HCT116 (cell line): ENCODE measurements around the gene RIMS1. TPM values are rescaled to one million over a fixed set of nuclear protein-coding genes. Genes with fewer than 3 reads are reported as not detected.

Experiments
- ATAC-seq: fragments of 200-7000 bp; cut with Tn5 transposase; 2 replicates; pipeline ENCODE4 v1.9.1; 2020; ENCODE audit warnings: mild to moderate bottlenecking, moderate library complexity
- BruUV-seq: library from RNA; stranded (reverse); fragments of 400-500 nt; replicated peaks from 2 replicates; lab custom pipeline; 2021; lab: Mats Ljungman, UMichigan
- CTCF ChIA-PET: fragments of 300-600 bp; sonication (Branson Sonifier 250); formaldehyde crosslinking; loops from one replicate; lab custom pipeline; 2021; ENCODE audit warnings: antibody characterized with exemption; lab: Charles Lee
- POLR2A ChIA-PET: fragments of 300-600, 350-600 bp; sonication (Branson Sonifier 250); formaldehyde crosslinking; loops from one replicate; lab custom pipeline; 2021; ENCODE audit warnings: antibody characterized with exemption; lab: Charles Lee
- RAD21 ChIA-PET, 2 experiments: fragments of 300-600 bp; sonication (Branson Sonifier 250); formaldehyde crosslinking; loops; one replicate each; lab custom pipeline; 2023; ENCODE audit warnings: low total read pairs in 2 of 2; ENCODE audit not compliant: uncharacterized antibody in 2 of 2, unreplicated experiment in 2 of 2, low non-redundant PET in 1 of 2; lab: Charles Lee
- DNase-seq: peaks from one replicate; pipeline ENCODE4 v3.0.0-alpha.2; 2010; ENCODE audit warnings: low read depth, low spot score
- H2AFZ ChIP-seq: fragments of 200-600 bp; shearing (Covaris generic), sonication (generic); 2 replicates; pipeline ENCODE4 v1.6.1; 2017; ENCODE audit warnings: low read depth, mixed run types, mixed read lengths, antibody characterized with exemption, low read length; ENCODE audit not compliant: poor library complexity, severe bottlenecking
- H3K27ac ChIP-seq: 2 replicates; pipeline ENCODE4 v1.5.1; 2012; ENCODE audit warnings: low read depth, low read length
- H3K27me3 ChIP-seq: fragments of 200-600 bp; sonication (generic); 2 replicates; pipeline ENCODE4 v1.6.1; 2016; ENCODE audit warnings: mixed run types, low read length, mixed read lengths; ENCODE audit not compliant: insufficient read depth
- H3K36me3 ChIP-seq, 2 experiments: fragments of 200-500 bp in 1 of 2; fragments of 200-600 bp in 1 of 2; sonication (Bioruptor generic) in 1 of 2; sonication (generic) in 1 of 2; 2 replicates each; pipeline versions ENCODE4 v1.5.1 to v1.6.1; 2014 to 2016; ENCODE audit warnings: low read length in 2 of 2, inconsistent platforms in 1 of 2, mixed read lengths in 1 of 2, mixed run types in 1 of 2; ENCODE audit not compliant: insufficient read depth in 2 of 2, control insufficient read depth in 1 of 2
- H3K4me1 ChIP-seq, 2 experiments: fragments of 200-600 bp in 1 of 2; sonication (generic) in 1 of 2; 2 replicates each; pipeline versions ENCODE4 v1.5.1 to v1.6.1; 2012 to 2017; ENCODE audit warnings: low read length in 2 of 2, inconsistent platforms in 1 of 2, mild to moderate bottlenecking in 1 of 2, mixed read lengths in 1 of 2, mixed run types in 1 of 2, moderate library complexity in 1 of 2; ENCODE audit not compliant: insufficient read depth in 2 of 2, control insufficient read depth in 1 of 2
- H3K4me2 ChIP-seq: fragments of 200-600 bp; sonication (generic); 2 replicates; pipeline ENCODE4 v1.6.1; 2017; ENCODE audit warnings: mixed run types, low read length, mixed read lengths
- H3K4me3 ChIP-seq, 2 experiments: fragments of 200-600 bp in 1 of 2; sonication (generic) in 1 of 2; replicated peaks in 1 of 2; 2 replicates each; pipeline ENCODE4 v1.5.1; 2011 to 2016; ENCODE audit warnings: low read length in 2 of 2, control low read depth in 1 of 2, low read depth in 1 of 2, mild to moderate bottlenecking in 1 of 2, mixed read lengths in 1 of 2, mixed run types in 1 of 2
- H3K79me2 ChIP-seq: fragments of 200-600 bp; sonication (generic); 2 replicates; pipeline ENCODE4 v1.6.1; 2017; ENCODE audit warnings: mild to moderate bottlenecking, mixed run types, low read length, moderate library complexity, mixed read lengths; ENCODE audit not compliant: insufficient read depth
- H3K9ac ChIP-seq: fragments of 200-600 bp; sonication (generic); 2 replicates; pipeline ENCODE4 v1.6.1; 2016; ENCODE audit warnings: low read length, mixed read lengths
- H3K9me2 ChIP-seq: fragments of 200-600 bp; sonication (generic), shearing (Covaris generic); 2 replicates; pipeline ENCODE4 v1.6.1; 2017; ENCODE audit warnings: mixed run types, mild to moderate bottlenecking, moderate library complexity; ENCODE audit not compliant: insufficient read depth
- H3K9me3 ChIP-seq, 2 experiments: fragments of 200-500 bp in 1 of 2; fragments of 200-600 bp in 1 of 2; sonication (Bioruptor generic) in 1 of 2; sonication (generic) in 1 of 2; 2 replicates each; pipeline ENCODE4 v1.6.1; 2014 to 2017; ENCODE audit warnings: low read length in 2 of 2, mixed read lengths in 2 of 2, inconsistent platforms in 1 of 2, low read depth in 1 of 2, mild to moderate bottlenecking in 1 of 2, mixed run types in 1 of 2, moderate library complexity in 1 of 2; ENCODE audit not compliant: control insufficient read depth in 1 of 2, insufficient read depth in 1 of 2
- H4K20me1 ChIP-seq: fragments of 200-600 bp; sonication (generic), shearing (Covaris generic); 2 replicates; pipeline ENCODE4 v1.6.1; 2017; ENCODE audit warnings: mixed run types, mild to moderate bottlenecking, moderate library complexity; ENCODE audit not compliant: insufficient read depth
- CBX3 ChIP-seq: IDR thresholded peaks from 2 replicates; pipeline ENCODE4 v1.6.1; 2012; ENCODE audit warnings: low read depth
- CEBPB ChIP-seq: IDR thresholded peaks from 2 replicates; pipeline ENCODE4 v1.6.1; 2012; ENCODE audit warnings: low read depth
- EGR1 ChIP-seq: IDR thresholded peaks from 2 replicates; pipeline ENCODE4 v1.6.1; 2012; ENCODE audit warnings: low read depth
- EZH2 ChIP-seq: fragments of 200-600 bp; sonication (generic); IDR thresholded peaks from 2 replicates; pipeline ENCODE4 v1.6.1; 2017; ENCODE audit warnings: antibody characterized with exemption, mixed run types
- EZH2phosphoT487 ChIP-seq: fragments of 200-600 bp; IDR thresholded peaks from 2 replicates; pipeline ENCODE4 v1.6.1; 2018; ENCODE audit warnings: antibody characterized with exemption, borderline replicate concordance
- FOSL1 ChIP-seq: IDR thresholded peaks from 2 replicates; pipeline ENCODE4 v1.6.1; 2012; ENCODE audit warnings: low read depth
- JUND ChIP-seq: IDR thresholded peaks from 2 replicates; pipeline ENCODE4 v1.6.1; 2012
- POLR2A ChIP-seq: IDR thresholded peaks from 2 replicates; pipeline ENCODE4 v1.7.0; 2011; ENCODE audit warnings: borderline replicate concordance; ENCODE audit not compliant: insufficient read depth, insufficient read length; ENCODE audit errors: extremely low read depth
- POLR2AphosphoS5 ChIP-seq: IDR thresholded peaks from 2 replicates; pipeline ENCODE4 v1.6.1; 2011; ENCODE audit warnings: mild to moderate bottlenecking, low read depth, low read length, moderate library complexity
- RAD21 ChIP-seq: IDR thresholded peaks from 2 replicates; pipeline ENCODE4 v1.6.1; 2012; ENCODE audit warnings: low read depth, mild to moderate bottlenecking
- SIN3A ChIP-seq: IDR thresholded peaks from 2 replicates; pipeline ENCODE4 v1.6.1; 2012; ENCODE audit warnings: low read depth
- SRF ChIP-seq: IDR thresholded peaks from 2 replicates; pipeline ENCODE4 v1.6.1; 2012; ENCODE audit warnings: low read depth
- TCF7L2 ChIP-seq: IDR thresholded peaks from 2 replicates; pipeline ENCODE4 v1.7.0; 2011; ENCODE audit warnings: borderline replicate concordance, inconsistent platforms; ENCODE audit not compliant: insufficient read depth, insufficient read length; ENCODE audit errors: extremely low read depth
- YY1 ChIP-seq: IDR thresholded peaks from 2 replicates; pipeline ENCODE4 v1.6.1; 2011; ENCODE audit warnings: low read length, low read depth, moderate library complexity, mild to moderate bottlenecking; ENCODE audit not compliant: insufficient replicate concordance; ENCODE audit errors: extremely low read depth
- ZFX ChIP-seq: fragments of 450-650 bp; IDR thresholded peaks from 2 replicates; pipeline ENCODE4 v1.6.1; 2017
- ZNF274 ChIP-seq: fragments of 200-500 bp; sonication (Bioruptor generic); IDR thresholded peaks from 2 replicates; pipeline ENCODE4 v1.6.1; 2014; ENCODE audit warnings: mild to moderate bottlenecking, low read depth, low read length, inconsistent platforms
- intact Hi-C: fragments of 100-400 bp; cut with micrococcal nuclease; formaldehyde crosslinking; loops from 2 replicates; pipeline ENCODE4 v1.10.0; 2022
- total RNA-seq: library from RNA; stranded (reverse); gene quantifications from one replicate; pipeline ENCODE4 v1.2.1, GENCODE V29; 2021; ENCODE audit not compliant: unreplicated experiment
- TF ChIP-seq, protein P1 (sequence below), 3 experiments: fragments of 200-600 bp in 1 of 3; sonication (generic) in 1 of 3; IDR thresholded peaks in 2 of 3; conservative IDR thresholded peaks in 1 of 3; 2 replicates each; pipeline ENCODE4 v1.5.1; 2012 to 2017; ENCODE audit warnings: low read depth in 2 of 3, low read length in 2 of 3, antibody characterized with exemption in 1 of 3, borderline replicate concordance in 1 of 3, control low read depth in 1 of 3, mild to moderate bottlenecking in 1 of 3, mixed read lengths in 1 of 3, mixed run types in 1 of 3, moderate library complexity in 1 of 3; ENCODE audit not compliant: insufficient read depth in 1 of 3
- TF ChIP-seq, protein P2 (sequence below): IDR thresholded peaks from 2 replicates; pipeline ENCODE4 v1.6.1; 2012
- TF ChIP-seq, protein P3 (sequence below): IDR thresholded peaks from 2 replicates; pipeline ENCODE4 v1.6.1; 2012
- TF ChIP-seq, protein P4 (sequence below): IDR thresholded peaks from 2 replicates; pipeline ENCODE4 v1.6.1; 2012; ENCODE audit warnings: low read depth

Gene RIMS1
- total RNA-seq, 1 experiment from 2014 or later: not detected

- no peak for TF ChIP-seq SIN3A
Observed at GRCh38 chr6:72374857-72375256, 488.5 kb downstream of the RIMS1 start (continued).

- Histone ChIP-seq H3K27me3 (no peaks in the 10 kb centered on the region), H3K4me3 (no peak overlapping the region), H3K9me3 (no peaks in the 10 kb centered on the region), H3K4me2 (no peak overlapping the region), H4K20me1 (no peaks in the 10 kb centered on the region), H3K4me1 (no peaks in the 10 kb centered on the region), H2AFZ (no peak overlapping the region), H3K9me2 (no peaks in the 10 kb centered on the region), H3K36me3 (no peaks in the 10 kb centered on the region), H3K79me2 (no peaks in the 10 kb centered on the region), H3K27ac (no peak overlapping the region), H3K9ac (no peak overlapping the region)
- ATAC-seq: no peak
- no peak for DNase-seq
- intact Hi-C loops: no loop called here
- BruUV-seq: no TSS peak
- ChIA-PET POLR2A (no interaction called here), CTCF (no interaction called here)
- TF ChIP-seq ZFX: no peak
- no peak for TF ChIP-seq POLR2AphosphoS5
- TF ChIP-seq JUND: no peak
- TF ChIP-seq, protein P1, sequence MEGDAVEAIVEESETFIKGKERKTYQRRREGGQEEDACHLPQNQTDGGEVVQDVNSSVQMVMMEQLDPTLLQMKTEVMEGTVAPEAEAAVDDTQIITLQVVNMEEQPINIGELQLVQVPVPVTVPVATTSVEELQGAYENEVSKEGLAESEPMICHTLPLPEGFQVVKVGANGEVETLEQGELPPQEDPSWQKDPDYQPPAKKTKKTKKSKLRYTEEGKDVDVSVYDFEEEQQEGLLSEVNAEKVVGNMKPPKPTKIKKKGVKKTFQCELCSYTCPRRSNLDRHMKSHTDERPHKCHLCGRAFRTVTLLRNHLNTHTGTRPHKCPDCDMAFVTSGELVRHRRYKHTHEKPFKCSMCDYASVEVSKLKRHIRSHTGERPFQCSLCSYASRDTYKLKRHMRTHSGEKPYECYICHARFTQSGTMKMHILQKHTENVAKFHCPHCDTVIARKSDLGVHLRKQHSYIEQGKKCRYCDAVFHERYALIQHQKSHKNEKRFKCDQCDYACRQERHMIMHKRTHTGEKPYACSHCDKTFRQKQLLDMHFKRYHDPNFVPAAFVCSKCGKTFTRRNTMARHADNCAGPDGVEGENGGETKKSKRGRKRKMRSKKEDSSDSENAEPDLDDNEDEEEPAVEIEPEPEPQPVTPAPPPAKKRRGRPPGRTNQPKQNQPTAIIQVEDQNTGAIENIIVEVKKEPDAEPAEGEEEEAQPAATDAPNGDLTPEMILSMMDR (IDR thresholded peaks at IDR 0.05 in 2 of 3, conservative IDR thresholded peaks at IDR 0.05 in 1 of 3; ENCODE audit: borderline replicate concordance in 1 of 3, insufficient read depth in 1 of 3, low read depth in 2 of 3, low read length in 2 of 3): no peak
- TF ChIP-seq SRF: no peak
- TF ChIP-seq TCF7L2: no peak
- no peak for TF ChIP-seq EZH2phosphoT487
- no peak for TF ChIP-seq CEBPB
- TF ChIP-seq, protein P2, sequence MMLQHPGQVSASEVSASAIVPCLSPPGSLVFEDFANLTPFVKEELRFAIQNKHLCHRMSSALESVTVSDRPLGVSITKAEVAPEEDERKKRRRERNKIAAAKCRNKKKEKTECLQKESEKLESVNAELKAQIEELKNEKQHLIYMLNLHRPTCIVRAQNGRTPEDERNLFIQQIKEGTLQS: no peak
- TF ChIP-seq, protein P3, sequence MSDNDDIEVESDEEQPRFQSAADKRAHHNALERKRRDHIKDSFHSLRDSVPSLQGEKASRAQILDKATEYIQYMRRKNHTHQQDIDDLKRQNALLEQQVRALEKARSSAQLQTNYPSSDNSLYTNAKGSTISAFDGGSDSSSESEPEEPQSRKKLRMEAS: no peak
- TF ChIP-seq FOSL1: no peak
- no peak for TF ChIP-seq POLR2A
- TF ChIP-seq, protein P4, sequence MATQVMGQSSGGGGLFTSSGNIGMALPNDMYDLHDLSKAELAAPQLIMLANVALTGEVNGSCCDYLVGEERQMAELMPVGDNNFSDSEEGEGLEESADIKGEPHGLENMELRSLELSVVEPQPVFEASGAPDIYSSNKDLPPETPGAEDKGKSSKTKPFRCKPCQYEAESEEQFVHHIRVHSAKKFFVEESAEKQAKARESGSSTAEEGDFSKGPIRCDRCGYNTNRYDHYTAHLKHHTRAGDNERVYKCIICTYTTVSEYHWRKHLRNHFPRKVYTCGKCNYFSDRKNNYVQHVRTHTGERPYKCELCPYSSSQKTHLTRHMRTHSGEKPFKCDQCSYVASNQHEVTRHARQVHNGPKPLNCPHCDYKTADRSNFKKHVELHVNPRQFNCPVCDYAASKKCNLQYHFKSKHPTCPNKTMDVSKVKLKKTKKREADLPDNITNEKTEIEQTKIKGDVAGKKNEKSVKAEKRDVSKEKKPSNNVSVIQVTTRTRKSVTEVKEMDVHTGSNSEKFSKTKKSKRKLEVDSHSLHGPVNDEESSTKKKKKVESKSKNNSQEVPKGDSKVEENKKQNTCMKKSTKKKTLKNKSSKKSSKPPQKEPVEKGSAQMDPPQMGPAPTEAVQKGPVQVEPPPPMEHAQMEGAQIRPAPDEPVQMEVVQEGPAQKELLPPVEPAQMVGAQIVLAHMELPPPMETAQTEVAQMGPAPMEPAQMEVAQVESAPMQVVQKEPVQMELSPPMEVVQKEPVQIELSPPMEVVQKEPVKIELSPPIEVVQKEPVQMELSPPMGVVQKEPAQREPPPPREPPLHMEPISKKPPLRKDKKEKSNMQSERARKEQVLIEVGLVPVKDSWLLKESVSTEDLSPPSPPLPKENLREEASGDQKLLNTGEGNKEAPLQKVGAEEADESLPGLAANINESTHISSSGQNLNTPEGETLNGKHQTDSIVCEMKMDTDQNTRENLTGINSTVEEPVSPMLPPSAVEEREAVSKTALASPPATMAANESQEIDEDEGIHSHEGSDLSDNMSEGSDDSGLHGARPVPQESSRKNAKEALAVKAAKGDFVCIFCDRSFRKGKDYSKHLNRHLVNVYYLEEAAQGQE: no peak
- no peak for TF ChIP-seq EZH2
- TF ChIP-seq ZNF274: no peak
- no peak for TF ChIP-seq CBX3
- TF ChIP-seq RAD21: no peak
- no peak for TF ChIP-seq YY1
- no peak for TF ChIP-seq EGR1
- TF ChIP-seq, all 23 proteins: peak for 0
- RAD21 ChIA-PET: no interaction called here
Observed at GRCh38 chr6:72376736-72377135, 490.4 kb downstream of the RIMS1 start.
